HG03521 (cell line): ENCODE measurements around the gene KLHL2.
"Not testable (repeated sequence)": the region's sequence is repeated elsewhere in the genome, so short reads cannot be mapped to it uniquely, and the experiment has no call there.

ENCODE experiments used
- ATAC-seq: cut with Tn5 transposase; IDR thresholded peaks from one replicate; pipeline ENCODE4 v1.9.1; 2021; ENCODE audit warnings: mild to moderate bottlenecking, moderate library complexity; ENCODE audit not compliant: unreplicated experiment

KLHL2 gene

DNA sequence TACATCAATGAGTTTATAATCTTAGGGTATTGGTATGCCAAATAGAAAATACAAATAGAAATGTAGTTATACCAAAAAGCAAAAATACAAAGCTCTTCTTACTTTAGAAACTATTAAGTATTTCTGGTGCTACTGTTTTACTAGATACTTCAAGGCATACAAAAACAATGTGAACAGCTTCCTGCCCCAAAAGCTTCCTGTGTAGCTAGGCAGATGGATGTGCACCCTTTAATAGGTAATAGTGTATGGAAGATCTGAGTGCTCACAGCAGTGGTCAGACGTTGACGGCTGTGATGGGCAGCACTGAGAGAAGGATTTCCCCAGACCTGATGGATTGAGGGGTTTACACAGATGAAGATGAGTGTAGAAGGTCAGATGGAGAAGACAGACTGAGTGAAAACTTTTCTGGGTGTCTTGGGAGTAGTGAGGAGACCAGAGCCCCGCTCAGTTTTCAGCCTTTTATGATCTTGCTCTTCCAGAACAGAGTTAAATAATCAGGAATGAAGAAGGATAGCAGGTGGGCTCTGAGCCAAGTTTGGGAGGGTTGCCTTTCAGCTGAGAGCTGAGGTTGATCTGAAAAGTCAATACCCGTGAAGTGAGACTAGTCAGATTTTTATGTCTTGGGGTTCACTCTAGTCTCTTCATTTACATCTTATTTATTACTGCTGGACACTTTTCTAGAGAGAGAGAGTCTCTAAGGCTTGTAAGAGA lies 22.3 kb downstream of the KLHL2 start:
- not testable (repeated sequence) for ATAC-seq

DNA sequence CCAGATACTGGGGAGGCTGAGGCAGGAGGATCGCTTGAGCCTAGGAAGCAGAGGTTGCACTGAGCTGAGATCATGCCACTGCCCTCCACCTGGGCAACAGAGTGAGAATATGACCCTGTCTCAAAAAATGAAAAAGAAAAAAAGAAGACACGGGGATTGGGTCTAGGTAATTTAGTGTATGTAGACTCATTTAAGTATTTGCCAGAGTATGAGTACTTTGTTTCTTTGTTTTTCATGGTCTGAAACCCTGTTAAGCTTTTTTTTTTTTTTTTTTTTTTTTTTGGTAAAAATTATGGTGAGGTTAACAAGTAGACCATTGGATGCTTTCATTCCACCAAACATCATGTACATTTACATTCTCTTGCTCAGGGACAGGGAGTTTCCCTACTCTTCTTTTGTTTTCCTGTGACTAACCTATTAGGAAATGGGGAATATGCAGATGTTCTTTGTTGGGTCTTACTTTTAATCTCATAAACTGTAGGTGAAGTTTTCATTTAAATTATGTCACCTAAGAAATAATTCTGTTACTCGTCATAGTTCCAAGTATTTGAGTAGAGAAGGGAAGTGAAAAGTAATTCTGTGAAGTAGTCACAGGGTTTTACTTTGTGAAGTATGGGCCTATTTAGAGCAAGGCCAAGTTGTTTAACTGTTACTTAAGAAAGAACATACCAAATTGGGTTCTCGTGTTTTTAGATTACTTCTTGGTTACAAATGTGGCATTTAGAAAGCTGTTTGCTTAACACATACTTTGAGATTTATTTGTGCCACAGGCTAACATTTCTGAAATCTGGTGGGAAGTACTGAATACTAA lies 25.5 kb downstream of the KLHL2 start:
- ATAC-seq, result not testable (repeated sequence)

DNA sequence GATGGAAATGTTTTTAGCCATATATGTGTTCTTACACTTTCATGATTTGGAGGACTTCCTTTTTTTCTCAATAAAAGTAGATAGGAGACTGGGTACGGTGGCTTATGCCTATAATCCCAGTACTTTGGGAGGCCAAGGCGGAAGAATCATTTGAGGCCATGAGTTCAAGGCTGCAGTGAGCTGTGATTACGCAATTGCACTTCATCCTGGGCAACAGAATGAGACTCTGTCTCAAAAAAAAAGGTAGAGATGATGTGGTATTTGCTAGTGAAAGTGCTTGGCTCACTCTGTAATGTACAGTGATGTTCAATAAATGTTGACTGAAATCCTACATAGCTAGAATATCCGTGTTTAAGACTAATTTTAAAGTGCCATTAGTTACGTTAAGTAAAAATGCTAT lies 27.4 kb downstream of the KLHL2 start:
- ATAC-seq, result no peak

DNA sequence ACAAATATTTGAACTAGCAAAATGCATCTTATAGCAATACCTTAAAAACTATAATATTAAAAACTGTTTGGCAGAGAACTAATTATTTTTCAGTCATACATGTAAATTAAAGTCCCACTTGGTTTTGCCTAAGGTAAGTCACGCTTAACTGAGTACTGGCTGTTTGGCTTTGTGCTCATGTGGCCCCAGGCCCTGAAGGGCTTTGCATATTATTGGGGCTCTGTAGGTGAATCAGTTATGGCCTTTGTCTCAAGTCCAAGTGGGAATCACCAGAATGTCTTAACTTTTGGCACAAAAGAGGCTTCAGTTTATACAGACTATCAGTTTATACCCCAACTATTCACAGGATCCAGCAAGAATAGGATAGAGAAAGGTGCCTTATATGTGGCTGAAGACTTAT lies 29.5 kb downstream of the KLHL2 start:
- not testable (repeated sequence) for ATAC-seq

DNA sequence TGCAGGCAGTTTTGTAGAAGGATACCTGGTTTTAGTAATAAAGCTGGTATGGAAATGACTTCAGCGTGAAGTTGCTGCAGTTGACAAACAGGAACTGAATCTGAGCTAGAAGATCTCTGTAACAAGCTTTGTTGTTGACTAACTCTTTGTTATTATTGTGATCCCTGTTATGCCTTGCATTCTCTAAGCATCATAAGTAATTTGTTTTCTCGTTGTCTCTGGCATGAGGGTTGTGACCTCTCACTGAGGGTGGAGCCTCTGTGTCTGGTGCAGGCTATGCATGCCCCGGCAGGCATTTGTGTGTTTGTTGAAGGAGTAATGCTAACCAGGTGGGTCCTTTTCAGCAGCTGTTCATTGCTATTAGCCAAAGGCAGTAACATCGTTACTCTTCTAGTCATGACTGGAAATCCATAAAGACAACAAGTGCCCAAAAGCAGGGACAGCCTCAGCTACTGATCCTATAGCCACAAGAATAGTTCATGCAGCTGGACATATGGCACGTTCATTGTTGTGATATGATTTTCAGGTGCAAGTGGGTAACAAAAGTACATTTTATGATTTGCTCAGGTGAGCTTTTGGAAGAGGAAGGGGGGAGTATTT lies 30.8 kb downstream of the KLHL2 start:
- peak; percentile 45 for ATAC-seq

DNA sequence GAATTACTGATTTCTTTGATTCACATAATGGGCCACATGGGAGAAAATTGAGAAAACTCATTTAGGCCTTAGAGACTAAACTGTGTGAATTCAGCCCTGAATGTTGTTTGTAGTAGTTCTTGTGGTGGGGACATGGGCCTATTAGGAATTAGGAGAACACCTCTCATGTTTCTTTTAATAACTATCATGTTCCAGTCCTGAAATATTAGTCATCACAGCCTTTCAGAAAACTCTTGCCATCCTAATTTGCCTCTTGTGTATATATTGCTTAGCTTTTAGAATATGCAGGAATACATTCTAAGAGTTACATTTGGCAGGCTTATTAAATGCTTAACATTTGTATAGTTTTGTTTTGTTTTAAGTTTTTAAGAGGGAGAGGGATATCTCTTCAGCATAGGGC lies 33.4 kb downstream of the KLHL2 start:
- not testable (repeated sequence) for ATAC-seq

DNA sequence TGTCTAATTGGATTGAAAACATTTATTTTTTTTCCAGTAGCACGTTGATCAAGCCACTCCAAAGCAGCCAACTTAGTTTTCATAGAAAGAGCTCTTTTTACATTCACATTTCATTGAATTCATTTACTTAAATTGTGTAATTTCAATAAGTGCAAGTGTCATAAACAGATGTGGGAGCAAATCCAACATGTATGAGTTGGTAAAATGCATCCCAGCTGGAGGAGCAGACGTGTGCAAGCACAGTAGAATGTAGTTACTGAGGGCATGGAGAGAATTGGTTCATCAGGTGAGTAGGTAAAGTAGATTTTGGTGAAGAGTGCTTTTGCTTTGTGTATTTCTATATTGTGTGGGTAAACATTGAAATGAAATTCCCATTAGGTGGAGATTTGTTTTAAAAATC lies 36.8 kb downstream of the KLHL2 start:
- ATAC-seq, result not testable (repeated sequence)

DNA sequence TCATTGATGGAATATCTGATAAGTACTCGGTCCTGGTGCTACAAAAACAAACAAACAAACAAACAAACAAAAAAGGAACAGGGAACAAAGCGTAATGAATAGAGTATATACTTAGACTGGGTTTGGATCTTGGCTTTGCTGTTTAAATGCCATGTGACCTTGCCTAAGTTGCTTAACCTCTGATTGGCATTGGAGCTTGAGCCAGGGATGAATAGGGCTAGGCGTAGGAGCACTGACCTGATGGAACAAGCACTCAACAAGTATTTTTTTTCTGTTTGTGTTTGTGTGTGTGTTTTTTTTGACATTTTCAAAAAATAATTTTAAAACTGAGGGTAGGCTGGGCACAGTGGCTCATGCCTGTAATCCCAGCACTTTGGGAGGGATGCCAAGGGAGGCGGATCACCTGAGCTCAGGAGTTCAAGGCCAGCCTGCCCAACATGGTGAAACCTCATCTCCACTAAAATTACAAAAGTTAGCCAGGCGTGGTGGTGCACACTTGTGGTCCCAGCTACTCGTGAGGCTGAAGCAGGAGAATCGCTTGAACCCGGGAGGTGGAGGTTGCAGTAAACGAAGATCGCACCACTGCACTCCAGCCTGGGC lies 37.3 kb downstream of the KLHL2 start:
- ATAC-seq, result not testable (repeated sequence)

DNA sequence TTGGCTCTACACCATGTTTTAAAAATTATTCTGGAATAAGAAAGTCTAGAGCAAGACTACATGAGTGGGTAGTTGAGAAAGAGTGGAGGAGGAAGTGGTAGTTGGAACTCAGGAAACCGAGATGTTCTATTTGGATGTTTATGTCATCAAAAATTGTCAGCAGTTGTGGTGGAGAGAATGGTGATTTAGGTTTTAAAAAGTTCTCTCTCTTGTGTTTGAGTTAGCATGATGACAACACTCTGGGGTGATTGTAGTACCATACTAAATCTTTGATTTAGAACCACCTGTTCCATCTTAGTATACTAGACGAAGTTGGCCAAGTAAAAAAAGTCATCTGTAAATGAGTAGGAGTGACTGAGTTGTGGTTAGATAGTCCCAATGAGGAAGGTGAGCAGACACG lies 40.7 kb downstream of the KLHL2 start:
- no peak for ATAC-seq

DNA sequence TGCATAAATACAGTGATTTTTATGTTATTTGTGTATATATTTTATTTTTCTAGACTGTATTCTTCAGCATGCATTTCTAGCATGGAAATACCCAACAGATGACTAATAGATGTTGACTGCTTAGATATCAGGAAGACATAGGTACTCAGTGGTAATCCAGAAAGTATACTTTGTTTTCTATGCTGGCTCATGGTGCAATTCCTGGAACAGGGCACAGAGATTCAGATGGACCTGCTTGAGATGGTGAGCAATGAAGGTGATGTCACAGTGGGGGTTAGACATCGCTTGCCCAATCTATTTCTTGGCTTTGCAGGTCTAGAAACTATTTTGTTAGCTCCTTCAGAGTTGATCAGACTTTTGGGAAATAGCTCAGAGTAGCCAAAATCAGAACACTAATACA lies 41.5 kb downstream of the KLHL2 start:
- not testable (repeated sequence) for ATAC-seq

DNA sequence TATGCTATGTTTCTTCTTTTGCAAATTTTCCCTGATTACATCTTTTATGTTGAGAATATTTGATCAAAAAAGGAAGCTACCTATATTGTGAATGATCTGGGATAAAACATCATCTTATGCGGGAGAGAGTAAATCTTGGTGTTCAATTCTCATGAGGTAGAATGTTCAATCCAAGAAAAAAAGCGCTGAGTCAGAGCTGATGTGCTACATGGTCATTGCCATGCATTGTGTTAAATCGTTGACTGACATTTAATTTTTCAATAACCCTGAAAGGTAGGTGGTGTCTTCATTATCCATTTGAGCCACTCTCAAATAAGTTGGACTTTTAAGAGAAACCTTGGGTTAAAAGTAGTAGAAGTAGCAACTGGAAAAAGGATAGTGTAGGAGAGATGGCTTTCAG lies 47.4 kb downstream of the KLHL2 start:
- ATAC-seq, result not testable (repeated sequence)

DNA sequence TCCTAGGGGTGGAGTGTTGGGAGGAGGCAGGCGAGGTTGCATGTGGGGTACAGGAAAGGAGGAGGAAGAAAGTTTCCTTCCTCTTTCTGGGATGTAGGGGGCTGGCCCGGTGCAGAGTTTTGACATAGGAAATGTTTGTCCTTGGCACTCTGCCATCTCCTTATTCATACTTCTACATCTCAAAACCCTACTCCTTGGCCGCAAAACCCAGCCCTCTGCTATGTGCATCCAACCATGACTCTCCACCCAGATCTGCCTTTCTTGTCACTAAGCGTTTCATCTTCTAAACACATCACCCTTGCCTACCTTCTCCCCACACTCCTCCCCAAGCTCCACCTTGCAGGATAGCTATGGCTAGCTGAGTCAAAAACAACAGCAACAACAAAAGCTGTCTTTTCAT lies 48.1 kb downstream of the KLHL2 start:
- peak; percentile 99 for ATAC-seq

DNA sequence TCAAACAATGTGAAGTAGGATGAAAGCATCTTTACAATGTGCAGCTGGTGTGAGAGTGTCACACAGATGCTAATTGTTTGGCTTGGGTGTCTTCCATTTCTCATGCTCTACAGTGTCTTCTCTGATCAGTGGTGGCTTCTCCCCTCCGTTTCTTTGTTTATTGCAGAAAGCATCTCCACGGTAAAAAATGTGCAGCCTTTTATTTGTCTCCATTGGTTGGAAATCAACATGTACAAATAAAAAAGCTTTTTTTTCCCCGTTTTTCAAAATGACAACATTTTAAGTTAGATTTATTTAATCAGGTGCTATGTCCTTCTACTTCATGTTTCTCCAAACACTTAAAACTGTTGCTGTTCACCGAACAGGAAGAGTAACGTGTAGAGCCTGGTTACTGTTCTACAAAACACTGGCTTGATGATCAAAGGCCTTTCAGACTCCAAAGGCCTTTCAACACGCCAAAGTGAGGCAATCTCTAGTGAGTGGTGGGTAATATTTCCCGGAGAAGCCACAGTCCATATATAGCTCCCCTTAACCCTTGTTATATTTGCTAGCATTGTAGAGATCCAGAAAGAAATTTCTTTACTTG lies 48.8 kb downstream of the KLHL2 start:
- not testable (repeated sequence) for ATAC-seq

DNA sequence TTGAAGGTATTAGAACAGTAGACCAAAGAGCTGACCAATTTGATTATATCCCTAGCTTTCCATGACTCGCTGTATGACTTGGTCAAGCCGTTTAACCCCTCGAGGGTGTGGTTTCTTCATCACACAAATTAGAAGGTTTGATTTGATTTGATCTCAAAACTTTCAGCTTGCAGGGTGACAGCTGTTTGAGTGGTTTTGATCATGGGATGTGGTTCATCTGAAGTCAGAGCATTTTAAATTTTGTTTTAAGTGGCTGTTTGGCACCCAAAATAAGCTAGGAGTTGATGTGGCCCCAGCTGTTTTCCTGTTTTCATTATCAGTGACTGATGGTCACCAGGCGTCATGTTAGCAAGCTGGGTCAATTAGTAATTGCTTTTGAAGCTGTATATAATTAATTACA lies 52.4 kb downstream of the KLHL2 start:
- not testable (repeated sequence) for ATAC-seq

DNA sequence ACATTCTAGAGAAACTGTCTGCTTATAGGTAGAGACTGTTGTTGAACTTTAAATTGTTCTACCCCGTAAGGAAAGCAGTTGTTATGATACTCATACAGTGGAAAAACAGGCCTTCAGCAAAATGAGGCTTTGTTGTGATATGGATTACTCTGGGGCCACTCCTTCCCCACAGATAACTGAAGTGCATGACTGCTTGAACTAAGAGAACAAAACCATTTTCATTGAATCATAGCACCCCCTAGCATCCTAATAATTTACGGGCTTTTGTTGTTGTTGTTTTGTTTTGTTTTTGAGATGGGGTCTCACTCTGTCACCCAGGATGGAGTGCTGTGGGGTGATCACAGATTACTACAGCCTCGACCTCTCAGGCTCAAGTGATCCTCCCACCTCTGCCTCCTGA lies 54.9 kb downstream of the KLHL2 start:
- not testable (repeated sequence) for ATAC-seq

DNA sequence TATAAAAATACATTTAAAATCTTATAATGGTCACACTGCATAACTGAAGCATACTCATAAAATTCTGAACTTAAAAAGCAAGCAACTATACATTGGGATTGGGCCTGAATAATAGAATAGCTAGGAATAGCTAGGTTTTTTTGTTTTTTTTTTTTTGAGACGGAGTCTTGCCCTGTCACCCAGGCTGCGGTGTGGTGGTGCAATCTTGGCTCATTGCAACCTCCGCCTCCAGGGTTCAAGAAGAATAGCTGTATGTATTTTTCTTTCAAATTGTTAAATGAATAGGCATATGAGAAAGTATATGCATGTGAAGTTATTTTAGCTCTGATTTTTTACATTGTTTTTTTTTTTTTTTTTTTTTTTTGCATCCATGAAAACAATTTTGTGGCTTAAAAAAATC lies 56.1 kb downstream of the KLHL2 start:
- ATAC-seq, result not testable (repeated sequence)

DNA sequence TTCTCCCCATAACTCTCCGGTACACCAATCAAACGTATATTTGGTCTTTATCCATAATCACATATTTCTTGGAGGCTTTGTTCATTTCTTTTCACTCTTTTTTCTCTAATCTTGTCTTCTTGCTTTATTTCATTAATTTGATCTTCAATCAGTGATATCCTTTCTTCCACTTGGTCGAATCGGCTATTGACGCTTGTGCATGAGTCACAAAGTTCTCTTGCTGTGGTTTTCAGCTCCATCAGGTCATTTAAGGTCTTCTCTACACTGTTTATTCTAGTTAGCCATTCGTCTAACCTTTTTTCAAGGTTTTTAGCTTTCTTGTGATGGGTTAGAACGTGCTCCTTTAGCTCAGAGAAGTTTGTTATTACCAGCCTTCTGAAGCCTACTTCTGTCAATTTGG lies 62.6 kb downstream of the KLHL2 start:
- ATAC-seq, result not testable (repeated sequence)

DNA sequence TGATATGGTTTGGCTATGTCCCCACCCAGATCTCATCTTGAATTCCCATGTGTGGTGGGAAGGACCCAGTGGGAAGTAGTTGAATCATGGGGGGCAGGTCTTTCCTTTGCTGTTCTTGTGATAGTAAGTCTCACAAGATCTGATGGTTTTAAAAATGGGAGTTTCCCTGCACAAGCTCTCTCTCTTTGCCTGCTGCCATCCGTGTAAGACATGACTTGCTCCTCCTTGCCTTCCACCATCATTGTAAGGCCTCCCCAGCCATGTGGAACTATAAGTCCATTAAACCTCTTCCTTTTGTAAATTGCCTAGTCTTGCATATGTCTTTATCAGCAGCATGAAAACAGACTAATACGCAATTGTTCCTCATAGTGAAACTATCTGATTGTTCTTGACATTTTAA lies 66.1 kb downstream of the KLHL2 start:
- not testable (repeated sequence) for ATAC-seq

DNA sequence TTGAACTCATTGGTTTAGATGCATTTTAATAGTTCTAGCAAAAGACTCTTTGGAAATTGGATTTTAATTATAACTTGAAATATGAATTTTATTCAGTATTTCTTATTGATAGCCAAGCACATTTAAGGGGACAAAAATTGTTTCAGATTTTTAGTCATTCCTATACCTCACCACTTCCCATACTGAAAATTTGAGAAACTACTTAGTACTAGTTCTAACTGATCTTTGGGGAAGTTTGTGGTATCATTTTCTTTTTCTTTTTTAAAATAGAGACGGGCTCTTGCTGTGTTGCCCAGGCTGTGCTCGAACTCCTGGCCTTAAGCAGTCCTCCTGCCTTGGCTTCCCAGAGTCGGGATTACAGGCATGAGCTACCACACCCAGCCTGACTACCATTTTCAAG lies 68.0 kb downstream of the KLHL2 start:
- ATAC-seq, result not testable (repeated sequence)

DNA sequence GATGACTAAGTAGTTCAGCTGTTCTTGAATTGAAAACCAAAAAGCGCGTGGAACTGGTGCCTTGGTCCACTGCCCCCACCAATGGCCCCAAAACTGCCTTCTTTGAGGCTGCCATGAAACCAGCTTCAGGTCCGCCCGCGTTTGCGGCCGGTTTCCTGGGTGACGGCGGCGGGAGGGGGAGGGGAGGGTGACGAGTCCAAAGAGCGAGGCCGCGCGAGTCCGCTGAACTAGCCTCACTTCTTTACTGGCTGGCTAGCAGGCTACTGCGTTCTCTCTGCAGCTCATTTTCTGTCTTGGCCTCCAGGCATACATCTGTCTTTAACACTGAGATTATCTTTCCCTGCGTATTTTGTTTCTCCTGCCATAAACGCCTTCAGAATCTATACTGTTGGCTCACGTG lies 72.2 kb downstream of the KLHL2 start:
- not testable (repeated sequence) for ATAC-seq

DNA sequence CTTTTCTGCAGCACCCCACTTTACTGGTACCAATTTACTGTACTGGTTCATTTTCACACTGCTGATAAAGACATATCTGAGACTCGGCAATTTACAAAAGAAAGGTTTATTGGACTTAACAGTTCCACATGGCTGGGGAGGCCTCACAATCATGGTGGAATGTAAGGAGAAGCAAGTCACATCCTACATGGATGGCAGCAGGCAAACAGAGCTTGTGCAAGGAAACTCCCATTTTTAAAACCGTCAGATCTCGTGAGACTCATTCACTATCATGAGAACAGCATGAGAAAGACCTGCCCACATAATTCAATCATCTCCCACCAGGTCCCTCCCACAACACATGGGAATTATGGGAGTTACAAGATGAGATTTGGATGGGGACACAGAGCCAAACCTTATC lies 77.3 kb downstream of the KLHL2 start:
- not testable (repeated sequence) for ATAC-seq
